Small intestine (tissue), 7 donors: ENCODE measurements around the gene FBXO5. TPM values are rescaled to one million over a fixed set of nuclear protein-coding genes. Genes with fewer than 3 reads are reported as not detected.

Experiments used
- DNase-seq, 2 donors: peaks; one replicate each; pipeline versions ENCODE4 v3.0.0 to v3.0.0-alpha.2; 2013
- FAIRE-seq: peaks from 2 replicates; lab custom pipeline; 2012; peaks lifted over from hg19 to GRCh38; lab: Jason Lieb, UNC
- H3K27ac ChIP-seq, 3 donors: one replicate each; pipeline ENCODE4 v1.5.1; 2013; ENCODE audit warnings: low read length in 2 of 3, mild to moderate bottlenecking in 2 of 3, control low read depth in 1 of 3, inconsistent platforms in 1 of 3, low read depth in 1 of 3, moderate library complexity in 1 of 3
- H3K27me3 ChIP-seq, 3 donors: one replicate each; pipeline ENCODE4 v1.6.1; 2013; ENCODE audit warnings: low read length in 3 of 3, inconsistent platforms in 1 of 3; ENCODE audit not compliant: control insufficient read depth in 3 of 3, insufficient read depth in 3 of 3
- H3K36me3 ChIP-seq, 3 donors: one replicate each; pipeline ENCODE4 v1.6.1; 2013; ENCODE audit warnings: low read length in 3 of 3, inconsistent platforms in 1 of 3, low read depth in 1 of 3, mild to moderate bottlenecking in 1 of 3, moderate library complexity in 1 of 3; ENCODE audit not compliant: control insufficient read depth in 3 of 3, insufficient read depth in 2 of 3
- H3K4me1 ChIP-seq, 3 donors: one replicate each; pipeline ENCODE4 v1.6.1; 2013; ENCODE audit warnings: low read length in 2 of 3, inconsistent platforms in 1 of 3, low read depth in 1 of 3, mild to moderate bottlenecking in 1 of 3, moderate library complexity in 1 of 3; ENCODE audit not compliant: control insufficient read depth in 3 of 3, insufficient read depth in 2 of 3
- H3K4me3 ChIP-seq, 3 donors: one replicate each; pipeline ENCODE4 v1.5.1; 2013; ENCODE audit warnings: low read length in 3 of 3, control low read depth in 1 of 3, inconsistent platforms in 1 of 3, low read depth in 1 of 3, mild to moderate bottlenecking in 1 of 3, moderate library complexity in 1 of 3
- H3K9me3 ChIP-seq, 2 donors: one replicate each; pipeline ENCODE4 v1.6.1; 2013; ENCODE audit warnings: low read depth in 1 of 2, low read length in 1 of 2; ENCODE audit not compliant: control insufficient read depth in 2 of 2, insufficient read depth in 1 of 2
- WGBS, 3 donors: extraction: QIAGEN DNeasy Blood & Tissue Kit; methylation state at CpG; one replicate each; pipeline ENCODE4 v1.1.7; 2013; 5-methylcytosine and 5-hydroxymethylcytosine counted together
- polyA plus RNA-seq, 4 donors: library from polyadenylated mRNA; stranded (reverse) in 3 of 4; unstranded in 1 of 4; fragments of 200-250 nt in 3 of 4; fragments of 120-200 nt in 1 of 4; gene quantifications; one replicate each; pipeline versions ENCODE4 v1.2.1 to v1.2.3, GENCODE V29; 2013
- donor health status: healthy with polysubstance abuse.
- donor health status: control.
- donor health status: control.
- donor health status: Bipolar disorder and iron deficiency.
- donor health status: healthy.

The FBXO5 gene
- polyA plus RNA-seq, 4 donors, result 2.0 to 14.7 (median 4.3) TPM

- no peaks in the 10 kb centered on the region for H3K36me3 ChIP-seq
- DNase-seq, result peak; percentile 65 to 71
- H3K27ac ChIP-seq, result no peak overlapping the region
- no peak for FAIRE-seq
- no peaks in the 10 kb centered on the region for H3K4me1 ChIP-seq
- H3K27me3 ChIP-seq, result no peaks in the 10 kb centered on the region
- no peaks in the 10 kb centered on the region for H3K9me3 ChIP-seq
- 32 to 42% (median 40%) methylated on average over 6 of the region's 6 CpGs for WGBS, 3 donors
- H3K4me3 ChIP-seq, result no peak overlapping the region
Measured at GRCh38 chr6:153023977-153024708, 41.3 kb upstream of the FBXO5 start.

GRCh38 chr6:153018355-153018754 is 35.5 kb upstream of the FBXO5 start:
- H3K4me3 ChIP-seq, result no peak overlapping the region
- FAIRE-seq, result no peak
- no peak overlapping the region for H3K27ac ChIP-seq
- DNase-seq, result no peak
- WGBS, 3 donors, result 89 to 91% (median 90%) methylated on average over 3 of the region's 3 CpGs
- no peaks in the 10 kb centered on the region for H3K9me3 ChIP-seq
- H3K36me3 ChIP-seq, result no peaks in the 10 kb centered on the region
- no peaks in the 10 kb centered on the region for H3K4me1 ChIP-seq
- no peaks in the 10 kb centered on the region for H3K27me3 ChIP-seq

DNA sequence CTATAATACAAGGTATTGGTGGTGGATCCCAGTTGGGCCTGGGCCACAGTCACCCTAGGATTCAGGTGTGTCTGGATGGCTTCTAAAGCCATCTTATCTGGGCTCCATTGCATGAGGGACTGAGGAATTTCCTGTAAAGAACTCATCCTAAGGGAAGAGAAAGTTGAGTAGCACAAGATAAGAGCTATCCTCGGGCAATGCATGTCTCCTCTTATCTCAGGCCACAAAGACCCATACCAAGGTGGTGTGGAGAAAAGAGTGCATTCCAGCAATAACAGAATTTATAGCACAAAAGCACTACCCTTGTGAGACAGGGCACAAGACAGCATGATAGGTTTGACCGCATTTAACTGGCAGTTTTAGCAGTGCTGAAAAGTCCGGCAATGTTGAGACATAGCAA is 34.0 kb upstream of the FBXO5 start:
- WGBS, 3 donors, result 70 to 82% (median 75%) methylated on average over 3 of the region's 3 CpGs

GRCh38 chr6:153015094-153015640 is 32.3 kb upstream of the FBXO5 start:
- Histone ChIP-seq H3K9me3 (no peaks in the 10 kb centered on the region), H3K27ac (no peak overlapping the region), H3K4me3 (no peak overlapping the region), H3K27me3 (peaks cover 0 to 4% (median 0%) of the 10 kb centered on the region in 3 donors), H3K36me3 (no peaks in the 10 kb centered on the region), H3K4me1 (no peaks in the 10 kb centered on the region)
- DNase-seq, result no peak
- FAIRE-seq, result no peak
- 77 to 83% (median 79%) methylated on average over 4 of the region's 4 CpGs for WGBS, 3 donors

More for the DNA sequence above, 34.0 kb upstream of the FBXO5 start:
- Histone ChIP-seq H3K4me3 (no peak overlapping the region), H3K27ac (no peak overlapping the region), H3K36me3 (no peaks in the 10 kb centered on the region), H3K9me3 (no peaks in the 10 kb centered on the region), H3K4me1 (no peaks in the 10 kb centered on the region), H3K27me3 (peaks cover 0 to 4% (median 0%) of the 10 kb centered on the region in 3 donors)
- DNase-seq (no peak), FAIRE-seq (no peak)

GRCh38 chr6:153013438-153013837 is 30.6 kb upstream of the FBXO5 start:
- FAIRE-seq (no peak), DNase-seq (no peak)
- whole genome bisulfite sequencing, 3 donors, result 49 to 81% (median 74%) methylated on average over 2 of the region's 2 CpGs
- Histone ChIP-seq H3K36me3 (no peaks in the 10 kb centered on the region), H3K4me1 (no peaks in the 10 kb centered on the region), H3K4me3 (no peak overlapping the region), H3K27me3 (peaks cover 0 to 4% (median 0%) of the 10 kb centered on the region in 3 donors), H3K27ac (no peak overlapping the region), H3K9me3 (no peaks in the 10 kb centered on the region)

- WGBS, 3 donors, result 83 to 91% (median 86%) methylated on average over 6 of the region's 6 CpGs
- FAIRE-seq (no peak), DNase-seq (no peak)
- Histone ChIP-seq H3K36me3 (no peaks in the 10 kb centered on the region), H3K4me1 (no peaks in the 10 kb centered on the region), H3K27ac (no peak overlapping the region), H3K4me3 (no peak overlapping the region), H3K27me3 (peaks cover 0 to 4% (median 0%) of the 10 kb centered on the region in 3 donors), H3K9me3 (no peaks in the 10 kb centered on the region)
Measured at GRCh38 chr6:153012856-153013255, 30.0 kb upstream of the FBXO5 start.

DNA sequence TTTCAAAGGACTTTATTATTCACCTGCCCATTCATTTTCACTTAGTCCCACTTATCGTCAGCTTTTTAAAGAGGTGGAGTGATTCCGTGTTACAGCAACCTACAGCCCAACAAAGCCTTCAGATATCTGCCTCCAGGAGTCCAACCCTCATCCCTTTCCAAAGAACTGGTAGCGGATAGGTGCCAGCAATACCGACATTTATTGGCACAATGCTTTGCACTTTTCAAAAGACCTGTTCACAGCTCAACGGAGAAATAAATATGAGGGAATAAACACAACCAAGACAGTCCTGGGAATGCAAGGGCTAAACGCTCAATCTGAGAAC is 20.5 kb upstream of the FBXO5 start:
- Histone ChIP-seq H3K27me3 (no peaks in the 10 kb centered on the region), H3K4me1 (peaks cover 2 to 7% (median 6%) of the 10 kb centered on the region in 3 donors), H3K9me3 (no peaks in the 10 kb centered on the region), H3K36me3 (no peaks in the 10 kb centered on the region), H3K4me3 (peak overlapping the region; percentile 80 to 93 (median 88)), H3K27ac (peak overlapping the region; percentile 52 to 90 (median 90))
- DNase-seq, result no peak
- 1 to 4% (median 2%) methylated on average over 6 of the region's 6 CpGs for WGBS, 3 donors
- FAIRE-seq, result no peak

DNA sequence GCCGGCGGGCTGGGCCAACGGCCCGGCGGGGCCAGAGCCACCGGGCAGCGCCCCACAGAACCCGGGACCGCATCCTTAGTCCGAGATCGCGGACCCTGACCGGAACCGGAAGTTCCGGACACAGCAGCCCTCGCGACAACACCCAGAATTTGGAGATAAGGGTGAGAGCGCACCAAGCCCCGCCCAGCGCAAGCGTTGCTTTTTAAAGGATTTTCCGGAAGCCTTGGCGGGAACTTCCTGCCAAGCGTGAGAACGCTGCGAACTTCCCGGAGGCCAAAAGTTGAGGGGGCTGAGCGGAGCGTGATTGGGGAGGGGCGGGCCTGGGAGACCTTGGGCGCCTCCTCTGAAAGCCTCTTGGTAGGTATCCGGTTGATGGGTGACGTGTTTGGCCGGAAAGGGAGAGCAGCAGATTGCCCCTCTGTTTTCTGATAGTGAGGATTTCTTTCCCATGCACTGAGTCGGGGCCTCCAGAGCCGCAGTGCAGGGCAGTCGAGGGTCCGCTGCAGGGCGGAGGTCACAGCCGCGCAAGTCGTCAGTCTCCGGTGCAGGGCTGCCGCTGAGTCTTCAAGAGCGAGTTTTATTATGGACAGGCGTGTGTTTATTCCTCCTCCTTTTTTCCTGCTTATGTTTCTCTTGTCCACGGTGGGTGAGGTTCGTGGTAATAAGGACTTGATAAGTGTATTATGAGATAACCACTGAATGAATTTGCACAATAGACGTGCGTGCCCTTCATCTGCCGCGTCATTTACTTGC is 19.9 kb upstream of the FBXO5 start, which contains the start of gene MTRF1L:
TSS of gene MTRF1L (minus strand) at position 97 of the 753 bp plus-strand sequence. CDS start at position 73, 24 bp downstream.
- no peaks in the 10 kb centered on the region for H3K36me3 ChIP-seq
- no peaks in the 10 kb centered on the region for H3K27me3 ChIP-seq
- H3K4me3 ChIP-seq, result peak within 1 kb of the TSS; percentile 80 to 93 (median 88)
- H3K27ac ChIP-seq, result peak within 1 kb of the TSS; percentile 52 to 90 (median 90)
- FAIRE-seq (no peak), DNase-seq (peak; percentile 96 to 97)
- no peaks in the 10 kb centered on the region for H3K9me3 ChIP-seq
- 0% methylated on average over 51 to 52 of the region's 52 CpGs for WGBS, 3 donors
- H3K4me1 ChIP-seq, result peaks cover 2 to 7% (median 6%) of the 10 kb centered on the region in 3 donors
